Glutamatergic neuron (in vitro differentiated cells): Measurements from ENCODE around the gene GAS2. TPM values are rescaled to one million over a fixed set of nuclear protein-coding genes. Genes with fewer than 3 reads are reported as not detected.

Experiments
- DNase-seq: peaks from one replicate; pipeline ENCODE4 v3.0.0; 2022
- H3K27ac Mint-ChIP-seq: one replicate; pipeline ENCODE4 v1.8.0; 2020; ENCODE audit warnings: mild to moderate bottlenecking, mixed read lengths, inconsistent platforms; ENCODE audit not compliant: unreplicated experiment
- H3K27me3 Mint-ChIP-seq: one replicate; pipeline ENCODE4 v1.8.0; 2020; ENCODE audit warnings: mild to moderate bottlenecking, moderate library complexity, mixed read lengths, inconsistent platforms; ENCODE audit not compliant: unreplicated experiment
- H3K36me3 Mint-ChIP-seq: one replicate; pipeline ENCODE4 v1.8.0; 2020; ENCODE audit warnings: mild to moderate bottlenecking, mixed read lengths, inconsistent platforms; ENCODE audit not compliant: unreplicated experiment
- H3K4me1 Mint-ChIP-seq: one replicate; pipeline ENCODE4 v1.8.0; 2020; ENCODE audit warnings: mild to moderate bottlenecking, low read depth, mixed read lengths, inconsistent platforms; ENCODE audit not compliant: unreplicated experiment
- H3K4me3 Mint-ChIP-seq: one replicate; pipeline ENCODE4 v1.8.0; 2020; ENCODE audit warnings: mild to moderate bottlenecking, mixed read lengths, inconsistent platforms; ENCODE audit not compliant: unreplicated experiment
- H3K9me3 Mint-ChIP-seq: one replicate; pipeline ENCODE4 v1.8.0; 2020; ENCODE audit warnings: mild to moderate bottlenecking, moderate library complexity, mixed read lengths, inconsistent platforms; ENCODE audit not compliant: unreplicated experiment
- CTCF ChIP-seq: fragments of 200-600 bp; sonication (generic); IDR thresholded peaks from one replicate; pipeline ENCODE4 v1.5.0; 2021; ENCODE audit not compliant: partially characterized antibody, unreplicated experiment
- total RNA-seq: library from RNA; stranded (reverse); fragmentation: NEBNext Ultra II Directional; extraction: Animal tissue kit (Norgen Biotek cat#: 25700); gene quantifications from one replicate; pipeline ENCODE4 v1.2.1, GENCODE V29; 2021; ENCODE audit not compliant: unreplicated experiment

Gene GAS2
- total RNA-seq, 1 donor from 2014 or later, result 11.7 TPM

- H3K4me3 Mint-ChIP-seq, result no peak overlapping the region
- no peaks in the 10 kb centered on the region for H3K27me3 Mint-ChIP-seq
- H3K4me1 Mint-ChIP-seq, result peaks cover 15% of the 10 kb centered on the region
- no peak overlapping the region for H3K27ac Mint-ChIP-seq
- no peak for TF ChIP-seq CTCF
- H3K9me3 Mint-ChIP-seq, result peaks cover 3% of the 10 kb centered on the region
- peaks cover under 1% of the 10 kb centered on the region for H3K36me3 Mint-ChIP-seq
- DNase-seq, result no peak
Observed at GRCh38 chr11:22822203-22822602, 155.8 kb downstream of the GAS2 start.

- Mint-ChIP-seq H3K4me3 (peak overlapping the region; percentile 93), H3K9me3 (peaks cover 8% of the 10 kb centered on the region), H3K4me1 (peaks cover 13% of the 10 kb centered on the region), H3K36me3 (no peaks in the 10 kb centered on the region), H3K27ac (peak overlapping the region; percentile 82), H3K27me3 (no peaks in the 10 kb centered on the region)
- DNase-seq, result no peak
- TF ChIP-seq CTCF, result no peak
Observed at GRCh38 chr11:22828373-22828772, 162.0 kb downstream of the GAS2 start.

- peak; percentile 98 for DNase-seq
- H3K4me1 Mint-ChIP-seq, result peaks cover 9% of the 10 kb centered on the region
- H3K9me3 Mint-ChIP-seq, result peaks cover 8% of the 10 kb centered on the region
- H3K27ac Mint-ChIP-seq, result peak within 1 kb of the TSS; percentile 82
- H3K4me3 Mint-ChIP-seq, result peak within 1 kb of the TSS; percentile 93
- TF ChIP-seq CTCF, result peak; percentile 69
- H3K27me3 Mint-ChIP-seq, result no peaks in the 10 kb centered on the region
- H3K36me3 Mint-ChIP-seq, result no peaks in the 10 kb centered on the region
Observed at GRCh38 chr11:22829231-22830081, 163.0 kb downstream of the GAS2 start, which contains the start of gene SVIP. TSS of gene SVIP (minus strand) at chr11:22829801. CDS start at chr11:22829748, 53 bp downstream.

GRCh38 chr11:22830082-22830414, 163.6 kb downstream of the GAS2 start:
- peak overlapping the region; percentile 79 for H3K4me3 Mint-ChIP-seq
- peak; percentile 1 for TF ChIP-seq CTCF
- H3K36me3 Mint-ChIP-seq, result no peaks in the 10 kb centered on the region
- H3K27ac Mint-ChIP-seq, result no peak overlapping the region
- no peaks in the 10 kb centered on the region for H3K27me3 Mint-ChIP-seq
- no peak for DNase-seq
- peaks cover 9% of the 10 kb centered on the region for H3K4me1 Mint-ChIP-seq
- H3K9me3 Mint-ChIP-seq, result peaks cover 8% of the 10 kb centered on the region

GRCh38 chr11:22832315-22833015, 166.1 kb downstream of the GAS2 start:
- TF ChIP-seq CTCF, result no peak
- H3K4me1 Mint-ChIP-seq, result peaks cover 5% of the 10 kb centered on the region

More at GRCh38 chr11:22832315-22833015, 166.1 kb downstream of the GAS2 start:
- H3K27ac Mint-ChIP-seq, result no peak overlapping the region
- no peak overlapping the region for H3K4me3 Mint-ChIP-seq
- H3K36me3 Mint-ChIP-seq, result no peaks in the 10 kb centered on the region
- no peak for DNase-seq
- no peaks in the 10 kb centered on the region for H3K27me3 Mint-ChIP-seq
- H3K9me3 Mint-ChIP-seq, result peaks cover 8% of the 10 kb centered on the region
